ENCODE data around the gene TAOK1. TPM values are rescaled to one million over a fixed set of nuclear protein-coding genes. Genes with fewer than 3 reads are reported as not detected.

The TAOK1 gene
- total RNA-seq, 1 experiment from 2014 or later, result 42.5 TPM

DNA sequence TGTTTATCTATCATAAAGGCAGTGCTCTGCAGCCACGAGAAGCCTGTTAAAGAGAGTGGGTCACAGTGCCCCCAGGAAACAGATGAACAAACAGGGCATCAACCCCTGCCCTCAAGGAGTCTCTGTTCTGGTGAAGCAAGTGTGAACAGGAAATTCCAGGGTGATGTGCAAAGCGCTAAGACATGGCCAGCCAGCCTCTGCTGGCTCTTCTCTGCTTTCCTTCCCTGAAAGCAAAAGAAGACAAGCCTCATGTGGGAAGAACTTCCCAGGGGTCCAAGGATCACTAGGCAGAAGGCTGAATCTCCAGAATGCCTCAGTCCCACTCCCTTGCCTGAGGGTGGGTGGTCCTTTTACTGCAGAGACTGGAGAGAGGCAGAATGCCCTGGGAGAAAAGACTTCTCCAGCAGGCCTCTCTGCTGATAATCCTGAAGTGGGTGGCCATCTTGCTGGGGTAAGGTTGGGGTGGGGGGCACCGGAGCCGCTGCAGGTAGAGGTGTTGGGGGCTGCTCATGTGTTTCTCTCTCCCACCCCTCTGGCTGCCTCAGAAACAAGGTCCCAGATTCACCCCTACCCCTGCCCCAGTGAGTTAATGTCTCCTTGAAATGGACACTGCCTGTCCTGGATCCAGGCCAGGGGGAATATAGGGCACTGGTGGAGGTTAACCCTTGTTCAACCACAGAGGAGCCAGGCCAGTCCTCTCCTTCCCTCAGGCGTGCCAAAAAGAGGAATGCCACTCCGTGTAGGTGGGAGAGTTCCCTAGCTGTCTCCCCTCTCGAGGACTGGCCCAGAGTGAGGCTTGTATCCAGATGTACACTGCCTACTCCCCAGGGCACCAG, 205.2 kb downstream of the TAOK1 start:
- no peak for DNase-seq (ENCODE audit: low read depth)

DNA sequence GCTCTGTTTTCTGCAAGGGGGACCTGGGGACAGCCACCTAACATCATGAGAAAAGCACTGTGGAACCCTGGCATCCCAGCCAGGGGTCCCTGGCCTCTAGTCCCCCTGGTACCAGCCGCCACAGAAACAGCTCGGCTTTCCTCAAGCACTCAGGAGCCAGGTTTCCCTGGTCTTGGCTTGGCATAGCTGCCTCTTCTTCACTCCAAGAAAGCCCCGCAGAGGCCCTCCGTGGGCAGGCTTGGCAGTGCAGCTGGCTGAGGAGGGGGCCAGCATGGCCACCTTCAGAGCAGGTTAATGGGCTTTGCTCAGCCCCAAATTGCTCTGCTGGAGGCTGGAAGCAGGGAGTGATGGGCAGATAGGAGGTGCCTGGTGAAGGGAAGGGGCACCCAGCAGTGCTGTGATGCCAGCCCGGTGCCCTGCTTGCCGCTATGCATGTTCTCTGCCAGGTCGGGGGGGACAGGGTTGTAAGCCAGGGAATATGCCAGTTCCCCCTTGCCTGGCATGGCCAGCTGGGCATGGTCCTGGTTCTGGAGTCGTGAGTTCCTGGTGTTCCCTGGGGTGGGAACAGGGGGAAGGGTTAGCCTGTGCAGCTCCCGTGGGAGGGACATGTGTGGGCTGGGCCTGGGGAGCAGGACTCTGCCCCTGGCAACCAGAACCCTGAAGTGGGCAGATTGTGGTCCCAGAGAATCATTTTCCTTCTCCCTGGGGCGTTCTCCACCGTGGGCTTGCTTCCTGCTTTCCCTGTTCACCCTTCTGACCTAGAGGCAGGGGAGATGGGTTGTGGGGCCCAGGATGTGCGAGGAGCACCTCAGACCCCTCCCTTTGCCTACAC, 206.0 kb downstream of the TAOK1 start:
- no peak for DNase-seq (ENCODE audit: low read depth)

DNA sequence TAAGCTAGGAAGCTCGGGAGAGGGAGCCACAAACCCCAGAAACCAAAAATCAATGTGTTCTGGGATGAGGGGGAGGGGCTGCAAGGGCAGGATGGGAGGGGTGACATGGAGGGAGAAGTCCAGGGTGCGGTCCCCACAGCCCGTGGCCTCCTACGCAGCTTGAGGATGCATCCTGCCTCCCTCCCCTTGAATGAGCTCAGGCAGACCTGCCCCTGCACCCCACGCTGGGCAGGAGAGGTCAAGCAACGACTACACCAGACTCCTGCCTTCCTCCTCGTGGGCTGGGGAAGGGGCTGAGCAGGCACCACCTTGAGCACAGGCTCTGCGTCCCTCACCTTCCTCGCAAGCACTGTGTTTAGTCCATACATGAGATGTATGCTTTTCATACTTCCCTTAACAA, 206.6 kb downstream of the TAOK1 start:
- no peak for DNase-seq (ENCODE audit: low read depth)

DNA sequence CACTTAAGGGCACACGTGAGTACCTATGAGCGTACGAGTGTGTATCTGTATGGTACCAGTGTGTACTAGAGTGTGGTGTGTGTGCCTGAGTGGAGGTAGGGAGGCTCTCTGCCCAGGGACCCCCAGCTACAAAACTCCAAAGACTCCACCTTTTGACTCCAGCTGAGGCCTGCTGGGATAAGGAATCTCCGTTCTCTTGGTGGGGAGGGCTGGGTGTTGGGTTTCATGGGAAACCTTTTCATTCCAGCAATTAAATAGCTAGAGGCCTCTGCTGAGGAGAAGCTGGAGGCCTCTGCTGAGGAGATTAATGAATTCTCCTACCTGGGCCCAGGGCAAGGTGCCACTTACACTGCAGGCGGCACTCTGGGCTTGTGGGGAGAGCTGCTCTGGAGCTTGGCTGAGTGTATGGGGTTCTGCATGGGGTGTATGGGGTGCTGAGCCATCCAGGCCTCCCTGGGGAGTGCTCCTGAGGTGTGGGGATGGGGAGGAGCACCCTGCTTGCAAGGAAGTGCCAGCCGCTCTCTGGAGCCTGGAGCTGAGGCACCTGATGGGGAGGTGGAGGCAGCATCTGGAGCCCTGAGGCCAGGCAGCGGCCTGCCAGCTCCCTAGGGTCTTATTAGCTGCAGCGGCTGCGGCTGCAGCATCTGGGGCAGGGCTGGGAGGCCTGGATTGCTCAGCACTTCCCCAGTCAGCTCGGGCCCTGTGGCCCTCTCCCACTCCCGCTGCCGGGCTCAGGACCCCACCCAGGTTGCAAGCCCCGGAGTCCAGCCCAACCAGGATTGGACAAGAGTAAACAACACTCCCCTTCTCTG, 207.4 kb downstream of the TAOK1 start:
- DNase-seq (ENCODE audit: low read depth), result no peak

Other genes with a start within 250 kb of the TAOK1 start
- 39.6 and 41.7 TPM in 2 replicates for gene MYO18A, start 210.0 kb upstream of the TAOK1 start, total RNA-seq (2014; rRNA removed)
- not detected in 2 replicates for gene CRYBA1, start 143.5 kb upstream of the TAOK1 start, total RNA-seq (2014; rRNA removed)
- 32.1 and 34.8 TPM in 2 replicates for gene NUFIP2, start 96.2 kb upstream of the TAOK1 start, total RNA-seq (2014; rRNA removed)
- 8.4 and 8.5 TPM in 2 replicates for gene ABHD15, start 176.7 kb downstream of the TAOK1 start, total RNA-seq (2014; rRNA removed)
- gene TP53I13, start 178.3 kb downstream of the TAOK1 start, total RNA-seq (2014; rRNA removed), result 61.2 and 67.8 TPM in 2 replicates
- gene GIT1, start 199.3 kb downstream of the TAOK1 start, total RNA-seq (2014; rRNA removed), result 32.5 and 36.0 TPM in 2 replicates
- 7.8 and 16.2 TPM in 2 replicates for gene ANKRD13B, start 202.8 kb downstream of the TAOK1 start, total RNA-seq (2014; rRNA removed)
- 22.1 and 41.6 TPM in 2 replicates for gene CORO6, start 232.5 kb downstream of the TAOK1 start, total RNA-seq (2014; rRNA removed)